H1 (cell line): Measurements from ENCODE around the gene ERICH3. TPM values are rescaled to one million over a fixed set of nuclear protein-coding genes. Genes with fewer than 3 reads are reported as not detected.

Experiments
- CTCF ChIA-PET: fragments of 300-600 bp; sonication (Branson Sonifier 250); formaldehyde crosslinking; loops from one replicate; lab custom pipeline; 2021; ENCODE audit not compliant: partially characterized antibody; lab: Charles Lee
- POLR2A ChIA-PET: fragments of 300-600 bp; sonication (Branson Sonifier 250); formaldehyde crosslinking; loops from one replicate; lab custom pipeline; 2021; ENCODE audit warnings: inconsistent platforms; ENCODE audit not compliant: partially characterized antibody; lab: Charles Lee
- DNase-seq, 2 experiments: peaks; one replicate each; pipeline versions ENCODE4 v3.0.0 to v3.0.0-alpha.2; 2010 to 2022; ENCODE audit warnings: low spot score in 2 of 2, low read depth in 1 of 2, mixed read lengths in 1 of 2
- FAIRE-seq: peaks from 2 replicates; lab custom pipeline; 2011; peaks lifted over from hg19 to GRCh38; lab: Jason Lieb, UNC
- H2AFZ ChIP-seq: 2 replicates; pipeline ENCODE4 v1.8.1; 2012; ENCODE audit warnings: low read length, inconsistent platforms
- H2AK5ac ChIP-seq: 2 replicates; pipeline ENCODE4 v1.6.1; 2013; ENCODE audit warnings: low read depth, low read length
- H2BK120ac ChIP-seq: replicated peaks from 2 replicates; pipeline ENCODE3; 2013; ENCODE audit warnings: low read depth, low read length, inconsistent platforms
- H2BK12ac ChIP-seq: 2 replicates; pipeline ENCODE4 v1.6.1; 2013; ENCODE audit warnings: low read depth, low read length
- H2BK15ac ChIP-seq: 2 replicates; pipeline ENCODE4 v1.6.1; 2013; ENCODE audit warnings: low read length
- H2BK20ac ChIP-seq: 2 replicates; pipeline ENCODE4 v1.6.1; 2013; ENCODE audit warnings: low read length
- H2BK5ac ChIP-seq: 2 replicates; pipeline ENCODE4 v1.6.1; 2013; ENCODE audit warnings: low read depth, low read length
- H3K14ac ChIP-seq: 2 replicates; pipeline ENCODE4 v1.6.1; 2013; ENCODE audit warnings: inconsistent platforms; ENCODE audit not compliant: insufficient read length
- H3K18ac ChIP-seq: 2 replicates; pipeline ENCODE4 v1.6.1; 2013; ENCODE audit warnings: low read length; ENCODE audit errors: extremely low read depth
- H3K23ac ChIP-seq: 2 replicates; pipeline ENCODE4 v1.6.1; 2013; ENCODE audit warnings: inconsistent platforms; ENCODE audit not compliant: insufficient read length
- H3K23me2 ChIP-seq: 2 replicates; pipeline ENCODE4 v1.6.1; 2013; ENCODE audit warnings: low read depth, low read length
- H3K27ac ChIP-seq: 2 replicates; pipeline ENCODE4 v1.6.1; 2011; ENCODE audit warnings: low read depth, low read length, inconsistent platforms
- H3K27me3 ChIP-seq, 4 experiments: replicated peaks in 1 of 4; 1 replicate in 1 of 4; 2 replicates in 3 of 4; pipeline versions ENCODE4 v1.6.1 to v1.8.1; 2011 to 2013; ENCODE audit warnings: low read length in 3 of 4, mild to moderate bottlenecking in 3 of 4, inconsistent platforms in 2 of 4, mixed read lengths in 2 of 4, moderate library complexity in 1 of 4; ENCODE audit not compliant: control insufficient read depth in 3 of 4, insufficient read depth in 3 of 4; ENCODE audit errors: extremely low read depth in 1 of 4
- H3K36me3 ChIP-seq, 4 experiments: 2 replicates each; pipeline versions ENCODE4 v1.6.1 to v1.8.1; 2011 to 2013; ENCODE audit warnings: mild to moderate bottlenecking in 4 of 4, low read length in 3 of 4, moderate library complexity in 2 of 4, control low read depth in 1 of 4, inconsistent platforms in 1 of 4; ENCODE audit not compliant: insufficient read depth in 4 of 4, control insufficient read depth in 2 of 4
- H3K4ac ChIP-seq: replicated peaks from 2 replicates; pipeline ENCODE3; 2013; ENCODE audit warnings: low read length, low read depth, mixed read lengths, inconsistent platforms; ENCODE audit not compliant: insufficient read length
- H3K4me1 ChIP-seq, 4 experiments: replicated peaks in 1 of 4; 1 replicate in 1 of 4; 2 replicates in 3 of 4; pipeline versions ENCODE4 v1.6.1 to v1.8.1; 2011 to 2013; ENCODE audit warnings: low read length in 3 of 4, inconsistent platforms in 2 of 4, mixed read lengths in 1 of 4; ENCODE audit not compliant: insufficient read depth in 4 of 4, control insufficient read depth in 3 of 4
- H3K4me2 ChIP-seq, 2 experiments: 2 replicates each; pipeline versions ENCODE4 v1.6.1 to v1.8.1; 2011 to 2013; ENCODE audit warnings: low read depth in 2 of 2, low read length in 2 of 2, control low read depth in 1 of 2, inconsistent platforms in 1 of 2, mild to moderate bottlenecking in 1 of 2; ENCODE audit not compliant: insufficient read depth in 1 of 2
- H3K4me3 ChIP-seq, 4 experiments: fragments of 200-600, 300-600 bp in 1 of 4; sonication (generic), shearing (Covaris generic), sonication (Bioruptor Twin) in 1 of 4; 2 replicates each; pipeline versions ENCODE4 v1.5.1 to v1.8.1; 2011 to 2016; ENCODE audit warnings: low read length in 4 of 4, low read depth in 3 of 4, control low read depth in 2 of 4, inconsistent platforms in 2 of 4, mild to moderate bottlenecking in 2 of 4, mixed read lengths in 1 of 4, moderate library complexity in 1 of 4; ENCODE audit not compliant: insufficient read depth in 2 of 4; ENCODE audit errors: extremely low read depth in 1 of 4
- H3K56ac ChIP-seq: replicated peaks from 2 replicates; pipeline ENCODE3; 2013; ENCODE audit warnings: low read depth, mild to moderate bottlenecking, mixed read lengths, low read length, inconsistent platforms; ENCODE audit not compliant: insufficient read length
- H3K79me1 ChIP-seq: 2 replicates; pipeline ENCODE4 v1.6.1; 2013; ENCODE audit warnings: low read depth, low read length, control low read depth
- H3K79me2 ChIP-seq, 2 experiments: 2 replicates each; pipeline versions ENCODE4 v1.6.1 to v1.8.1; 2012 to 2013; ENCODE audit warnings: low read length in 2 of 2, mild to moderate bottlenecking in 2 of 2, inconsistent platforms in 1 of 2; ENCODE audit not compliant: insufficient read depth in 2 of 2, control insufficient read depth in 1 of 2
- H3K9ac ChIP-seq, 4 experiments: replicated peaks in 1 of 4; 1 replicate in 1 of 4; 2 replicates in 3 of 4; pipeline versions ENCODE4 v1.6.1 to v1.8.1; 2011 to 2013; ENCODE audit warnings: low read depth in 3 of 4, low read length in 3 of 4, control low read depth in 2 of 4, mild to moderate bottlenecking in 2 of 4, moderate library complexity in 2 of 4, inconsistent platforms in 1 of 4; ENCODE audit errors: extremely low read depth in 1 of 4
- H3K9me3 ChIP-seq, 2 experiments: 2 replicates each; pipeline versions ENCODE4 v1.6.1 to v1.8.1; 2012 to 2013; ENCODE audit warnings: mild to moderate bottlenecking in 2 of 2, moderate library complexity in 2 of 2, control low read depth in 1 of 2, inconsistent platforms in 1 of 2, low read depth in 1 of 2, low read length in 1 of 2, mixed read lengths in 1 of 2; ENCODE audit not compliant: insufficient read depth in 2 of 2
- H4K20me1 ChIP-seq, 2 experiments: replicated peaks in 1 of 2; 2 replicates each; pipeline versions ENCODE3 to v1.8.1; 2011 to 2013; ENCODE audit warnings: inconsistent platforms in 2 of 2, low read length in 2 of 2, mild to moderate bottlenecking in 1 of 2; ENCODE audit not compliant: insufficient read depth in 2 of 2, control insufficient read depth in 1 of 2
- H4K5ac ChIP-seq: 2 replicates; pipeline ENCODE4 v1.6.1; 2013; ENCODE audit warnings: low read length, low read depth, mixed read lengths, inconsistent platforms; ENCODE audit not compliant: insufficient read length
- H4K8ac ChIP-seq: 2 replicates; pipeline ENCODE4 v1.8.0; 2013; ENCODE audit warnings: mild to moderate bottlenecking, moderate library complexity, low read length, inconsistent platforms; ENCODE audit not compliant: insufficient read depth; ENCODE audit errors: extremely low read depth
- H4K91ac ChIP-seq: replicated peaks from 2 replicates; pipeline ENCODE3; 2013; ENCODE audit warnings: low read length, mixed read lengths, inconsistent platforms; ENCODE audit not compliant: insufficient read length
- BRCA1 ChIP-seq: IDR thresholded peaks from 2 replicates; pipeline ENCODE4 v1.6.1; 2012; ENCODE audit warnings: low read depth, low read length, improper control_type of control experiment
- CBX5 ChIP-seq: fragments of 300-800, 300-1000 bp; sonication (generic); IDR thresholded peaks from 2 replicates; pipeline ENCODE4 v1.7.1; 2016; ENCODE audit warnings: antibody characterized with exemption, low read length, low read depth
- CTBP2 ChIP-seq: IDR thresholded peaks from 2 replicates; pipeline ENCODE4 v1.7.0; 2011; ENCODE audit warnings: borderline replicate concordance, mild to moderate bottlenecking, moderate library complexity, mixed read lengths, low read length; ENCODE audit not compliant: insufficient read depth, insufficient read length
- JUND ChIP-seq: IDR thresholded peaks from 2 replicates; pipeline ENCODE4 v1.6.1; 2011; ENCODE audit warnings: mild to moderate bottlenecking, improper control_type of control experiment, low read length
- KDM1A ChIP-seq: fragments of 200-600, 300-600 bp; sonication (generic); IDR thresholded peaks from 2 replicates; pipeline ENCODE4 v1.7.1; 2016; ENCODE audit warnings: mild to moderate bottlenecking, low read length, borderline replicate concordance
- MAFK ChIP-seq: IDR thresholded peaks from 2 replicates; pipeline ENCODE4 v1.6.1; 2012; ENCODE audit warnings: low read depth, mild to moderate bottlenecking, improper control_type of control experiment, low read length
- NRF1 ChIP-seq: IDR thresholded peaks from 2 replicates; pipeline ENCODE4 v1.6.1; 2011; ENCODE audit warnings: mild to moderate bottlenecking, low read depth, low read length, improper control_type of control experiment
- RAD21 ChIP-seq, 2 experiments: IDR thresholded peaks in 1 of 2; conservative IDR thresholded peaks in 1 of 2; 2 replicates each; pipeline ENCODE4 v1.6.1; 2011; ENCODE audit warnings: low read depth in 2 of 2, low read length in 2 of 2, improper control_type of control experiment in 1 of 2, inconsistent platforms in 1 of 2, mild to moderate bottlenecking in 1 of 2, moderate library complexity in 1 of 2
- RFX5 ChIP-seq: IDR thresholded peaks from 2 replicates; pipeline ENCODE4 v1.6.1; 2011; ENCODE audit warnings: low read depth, low read length, improper control_type of control experiment, borderline replicate concordance
- SRF ChIP-seq: IDR thresholded peaks from 2 replicates; pipeline ENCODE4 v1.6.1; 2011; ENCODE audit warnings: mild to moderate bottlenecking, low read depth, low read length, moderate library complexity
- WGBS, 2 experiments: shearing (Covaris generic) in 1 of 2; methylation state at CpG; one replicate each; pipeline versions ENCODE4 v1.1.6 to v1.1.7; 2013 to 2015; ENCODE audit warnings: low lambda C conversion rate in 2 of 2, mixed read lengths in 2 of 2, inconsistent platforms in 1 of 2, low coverage in 1 of 2, missing lambda C conversion rate in 1 of 2; ENCODE audit not compliant: insufficient replicate concordance in 2 of 2, insufficient coverage in 1 of 2, insufficient read length in 1 of 2; ENCODE audit errors: extremely low coverage in 1 of 2, missing lambda C conversion rate in 1 of 2; 5-methylcytosine and 5-hydroxymethylcytosine counted together
- polyA plus RNA-seq, 7 experiments: library from polyadenylated mRNA; depleted of rRNA in 3 of 7; stranded (reverse) in 5 of 7; unstranded in 2 of 7; fragments of >200 nt in 5 of 7; fragments of 200-250 nt in 2 of 7; gene quantifications; 1 replicate in 5 of 7; 2 replicates in 1 of 7; 4 replicates in 1 of 7; pipeline versions ENCODE4 v1.2.1 to v1.2.3, GENCODE V29; 2011 to 2013; ENCODE audit warnings: missing spikeins in 2 of 7, mixed read lengths in 2 of 7
- total RNA-seq: library from RNA; stranded (reverse); fragmentation: NEBNext Ultra II Directional; extraction: Animal tissue kit (Norgen Biotek cat#: 25700); gene quantifications from 2 replicates; pipeline ENCODE4 v1.2.1, GENCODE V29; 2021

Gene ERICH3
- total and polyA plus RNA-seq, 2 of the 8 experiments (the other 6 are each of a cell fraction or from before 2014, with no cell fraction given): 0.02 TPM; not detected in 1

DNA sequence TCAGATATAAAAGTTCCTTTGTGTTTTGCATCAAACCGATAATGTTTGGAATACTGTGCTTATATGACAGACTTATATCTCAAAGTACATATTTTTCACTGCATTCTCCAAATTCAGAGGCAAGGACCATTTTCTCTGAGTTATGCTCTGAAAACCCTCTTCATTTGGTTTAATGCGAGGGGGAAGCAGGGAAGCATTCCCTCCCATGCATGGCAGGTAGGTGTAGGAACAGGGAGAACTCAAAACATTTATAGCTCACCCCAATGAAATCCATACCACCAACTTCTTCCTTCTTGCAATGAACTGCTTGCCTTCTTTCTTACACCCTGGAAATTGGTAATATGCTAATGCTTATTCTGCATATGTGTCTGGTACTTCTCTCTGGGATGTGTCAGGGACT, 10.7 kb upstream of the ERICH3 start:
- no peak overlapping the region for H3K27ac ChIP-seq

More for the DNA sequence above, 10.7 kb upstream of the ERICH3 start:
- no peaks in the 10 kb centered on the region for H3K27me3 ChIP-seq
- no peak overlapping the region for H3K56ac ChIP-seq
- H2BK12ac ChIP-seq: no peak overlapping the region
- H2AK5ac ChIP-seq: no peak overlapping the region
- no peak overlapping the region for H3K4me2 ChIP-seq
- H3K23me2 ChIP-seq: no peaks in the 10 kb centered on the region
- no peaks in the 10 kb centered on the region for H3K36me3 ChIP-seq
- no peaks in the 10 kb centered on the region for H3K79me2 ChIP-seq
- ChIA-PET CTCF (no interaction called here), POLR2A (no interaction called here)
- H3K4me1 ChIP-seq: no peaks in the 10 kb centered on the region
- DNase-seq (no peak), FAIRE-seq (no peak)
- no peak overlapping the region for H2BK120ac ChIP-seq
- H4K20me1 ChIP-seq: no peaks in the 10 kb centered on the region
- no peak overlapping the region for H2BK5ac ChIP-seq
- no peak overlapping the region for H4K8ac ChIP-seq
- H3K9ac ChIP-seq: no peak overlapping the region
- no peak overlapping the region for H2AFZ ChIP-seq
- no peak overlapping the region for H2BK20ac ChIP-seq
- H4K91ac ChIP-seq: no peak overlapping the region
- H3K4me3 ChIP-seq: no peak overlapping the region
- H4K5ac ChIP-seq: no peak overlapping the region
- H3K4ac ChIP-seq: no peak overlapping the region
- H2BK15ac ChIP-seq: no peak overlapping the region
- WGBS, 2 experiments: 88% methylated on average over 2 of the region's 2 CpGs; no CpG with 5 or more reads in 1 of the 2 experiments
- H3K18ac ChIP-seq: no peak overlapping the region
- no peak overlapping the region for H3K14ac ChIP-seq
- H3K9me3 ChIP-seq: no peaks in the 10 kb centered on the region
- H3K79me1 ChIP-seq: no peaks in the 10 kb centered on the region
- no peak for TF ChIP-seq RFX5
- TF ChIP-seq KDM1A: no peak
- TF ChIP-seq CBX5: no peak
- no peak for TF ChIP-seq NRF1
- no peak for TF ChIP-seq MAFK
- TF ChIP-seq CTBP2: no peak
- no peak for TF ChIP-seq SRF
- TF ChIP-seq BRCA1: no peak
- no peak for TF ChIP-seq JUND
- TF ChIP-seq RAD21 (IDR thresholded peaks at IDR 0.05 in 1 of 2, conservative IDR thresholded peaks at IDR 0.05 in 1 of 2; ENCODE audit: low read depth in 2 of 2, low read length in 2 of 2): no peak
- H3K23ac ChIP-seq: no peak overlapping the region
